CD4-positive, alpha-beta T cell treated with Interleukin-12 subunit alpha and Interleukin-12 subunit beta, for 1 hour (primary cell): ENCODE results near the gene ARHGAP15.

Experiments used
- DNase-seq: peaks from one replicate; pipeline ENCODE4 v3.0.0-alpha.2; 2020

The ARHGAP15 gene

DNA sequence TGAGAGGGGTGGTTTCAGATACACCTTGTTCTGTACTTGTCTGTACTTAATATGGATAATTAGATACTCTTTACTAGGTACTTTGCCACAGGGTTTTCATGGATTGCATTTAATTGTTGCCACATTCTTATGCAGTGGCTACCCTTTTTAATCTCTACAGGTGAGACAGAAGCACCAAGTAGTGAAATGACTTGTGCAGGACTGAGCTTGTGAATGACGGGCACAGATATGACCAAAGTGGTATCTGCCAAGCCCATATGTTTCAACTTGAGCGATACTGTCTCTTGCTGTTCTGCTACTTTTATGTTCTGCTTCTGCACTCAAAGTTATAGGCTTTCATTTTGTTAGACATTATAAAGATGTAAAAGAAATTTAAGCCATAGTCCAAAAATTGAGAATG, 288.2 kb downstream of the ARHGAP15 start:
- DNase-seq = no peak

DNA sequence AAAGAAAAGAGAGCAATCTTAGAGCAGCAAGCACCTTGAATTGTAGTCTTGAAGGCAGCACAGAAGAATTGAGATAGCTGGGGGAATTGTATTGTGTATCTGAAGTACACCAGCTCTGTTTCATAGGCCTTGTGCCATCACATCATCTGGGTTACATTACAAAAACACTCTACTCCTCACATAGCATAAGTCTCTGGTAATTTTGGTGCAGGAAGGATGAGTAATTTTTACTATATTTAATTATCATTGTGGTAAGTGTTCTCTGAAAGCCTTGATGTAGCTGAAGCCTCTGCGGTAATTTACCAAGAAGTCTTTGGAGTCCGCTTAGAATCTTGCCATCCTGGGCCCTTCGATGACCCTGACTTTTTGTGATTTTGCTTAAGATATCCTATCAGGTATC, 291.1 kb downstream of the ARHGAP15 start:
- DNase-seq = no peak

DNA sequence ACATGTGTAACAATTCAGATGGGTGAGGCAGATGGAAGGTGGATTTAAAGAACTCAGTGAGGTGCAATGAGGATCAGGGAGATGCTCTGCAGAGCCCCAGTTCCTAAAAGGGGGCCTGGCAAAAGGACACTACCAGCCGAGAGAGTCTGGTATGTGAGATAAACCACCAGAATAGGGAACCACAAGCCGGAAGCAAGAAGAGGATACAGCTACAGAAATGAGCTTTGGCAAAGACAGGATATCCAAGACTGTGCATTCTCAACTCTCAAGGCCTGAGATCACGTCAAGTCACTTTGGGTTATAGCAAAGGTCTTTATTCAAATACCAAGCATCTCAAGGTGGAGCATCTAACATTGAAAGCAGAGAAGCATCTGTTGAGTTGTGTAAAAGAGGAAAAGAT, 293.5 kb downstream of the ARHGAP15 start:
- DNase-seq = peak; percentile 13

- no peak for DNase-seq
Measured at GRCh38 chr2:143425896-143426295, 296.7 kb downstream of the ARHGAP15 start.

DNA sequence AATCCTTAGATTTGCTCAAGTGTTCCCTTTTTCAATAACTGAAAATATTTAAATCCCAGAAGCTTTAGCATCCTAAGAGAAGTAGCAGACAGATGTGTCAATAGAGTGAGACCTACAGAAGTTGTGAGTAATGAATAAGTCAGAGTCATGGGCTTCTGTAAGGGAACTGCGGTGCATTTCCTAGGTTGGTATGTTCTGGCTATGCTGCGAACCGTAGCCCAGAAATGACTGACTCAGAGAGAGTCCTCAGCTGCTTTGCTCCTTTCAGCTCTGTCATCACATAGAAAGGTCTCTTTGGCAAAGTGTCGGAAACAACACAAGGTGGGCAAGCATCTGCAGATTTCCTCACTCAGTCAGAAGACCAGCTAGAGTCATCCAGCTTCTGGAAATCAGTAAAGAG, 297.1 kb downstream of the ARHGAP15 start:
- DNase-seq = no peak

DNA sequence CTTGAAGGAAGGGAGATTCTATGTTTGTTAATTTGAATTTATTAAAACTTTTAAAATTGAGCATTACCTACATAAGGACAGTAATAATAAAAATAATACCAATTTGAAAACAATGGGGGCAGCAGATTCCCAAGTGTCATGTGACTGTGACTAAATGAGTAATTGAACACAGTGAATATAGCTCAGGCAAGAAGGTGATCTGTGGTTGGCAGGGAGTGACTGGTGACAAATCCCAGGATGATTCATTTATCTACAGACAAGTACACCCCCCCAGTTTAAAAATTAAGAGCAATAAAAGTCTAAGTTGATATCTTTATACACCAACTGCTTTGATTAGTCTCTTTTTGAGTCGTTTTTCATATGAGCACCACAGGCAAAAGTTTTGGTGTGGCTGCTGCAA, 299.5 kb downstream of the ARHGAP15 start:
- DNase-seq = peak; percentile 12

DNA sequence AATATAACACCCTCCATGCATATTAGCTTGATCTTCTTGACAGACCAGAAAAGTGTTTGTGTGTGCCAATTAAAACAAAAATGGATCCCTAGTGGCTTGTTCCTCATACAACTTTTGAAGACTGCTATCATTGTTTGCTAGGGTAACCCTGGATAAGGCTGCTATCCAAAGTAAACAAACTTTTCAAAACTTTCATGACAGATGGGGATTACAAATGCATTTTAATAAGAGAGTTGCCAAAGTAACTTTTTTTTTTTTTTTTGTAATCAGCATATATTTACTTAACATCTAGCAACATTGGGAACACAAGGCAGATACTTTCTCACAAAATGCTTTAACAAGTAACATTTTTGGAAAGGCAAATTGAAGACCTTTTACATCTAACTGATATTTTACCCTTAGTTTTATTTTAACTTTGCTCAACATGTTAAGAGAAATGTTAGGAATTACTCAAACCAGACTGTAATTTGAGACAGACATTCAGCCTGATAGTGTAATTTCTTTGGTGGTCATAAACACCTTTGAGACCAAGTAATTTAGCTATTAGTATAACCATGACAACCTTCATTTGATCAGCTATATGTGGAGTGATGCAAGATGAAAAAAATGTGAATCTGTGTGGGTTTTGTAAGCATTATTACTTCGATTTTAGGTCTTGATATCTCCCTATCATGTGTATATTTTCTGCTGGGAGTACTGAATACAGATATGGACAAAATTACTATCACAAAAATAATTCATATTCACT, 300.9 kb downstream of the ARHGAP15 start:
- DNase-seq = no peak

GRCh38 chr2:143431316-143431715, 302.1 kb downstream of the ARHGAP15 start:
- no peak for DNase-seq

- DNase-seq = no peak
Measured at GRCh38 chr2:143433251-143433650, 304.0 kb downstream of the ARHGAP15 start.

- DNase-seq = no peak
Measured at GRCh38 chr2:143433840-143434239, 304.6 kb downstream of the ARHGAP15 start.

- no peak for DNase-seq
Measured at GRCh38 chr2:143434445-143434844, 305.2 kb downstream of the ARHGAP15 start.

GRCh38 chr2:143435131-143435530, 305.9 kb downstream of the ARHGAP15 start:
- DNase-seq = no peak

- DNase-seq = no peak
Measured at GRCh38 chr2:143436951-143437350, 307.7 kb downstream of the ARHGAP15 start.

- no peak for DNase-seq
Measured at GRCh38 chr2:143440411-143441012, 311.3 kb downstream of the ARHGAP15 start.

DNA sequence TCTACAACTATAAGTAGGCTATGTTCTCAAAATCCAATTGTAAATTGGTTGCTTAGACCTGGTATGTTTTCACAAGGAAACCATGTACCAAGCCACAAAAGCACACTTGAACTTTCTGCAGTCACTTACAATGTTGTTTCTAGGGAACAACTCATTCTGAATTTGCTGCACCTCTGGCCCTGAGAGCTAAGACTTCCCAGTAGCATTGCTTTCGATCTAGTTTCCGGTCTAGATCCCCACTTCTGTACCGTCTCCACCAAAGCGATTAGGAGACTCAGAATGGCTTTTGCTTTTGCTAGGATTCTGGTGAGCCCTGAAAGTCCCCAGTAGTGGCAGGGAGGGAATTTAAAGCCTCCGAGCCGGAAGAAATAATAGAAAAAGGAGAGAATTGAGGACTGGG, 313.0 kb downstream of the ARHGAP15 start:
- no peak for DNase-seq

GRCh38 chr2:143451642-143452281, 322.5 kb downstream of the ARHGAP15 start:
- DNase-seq = no peak

- peak; percentile 58 for DNase-seq
Measured at GRCh38 chr2:143452817-143453451, 323.7 kb downstream of the ARHGAP15 start.

- DNase-seq = no peak
Measured at GRCh38 chr2:143453981-143454511, 324.8 kb downstream of the ARHGAP15 start.

DNA sequence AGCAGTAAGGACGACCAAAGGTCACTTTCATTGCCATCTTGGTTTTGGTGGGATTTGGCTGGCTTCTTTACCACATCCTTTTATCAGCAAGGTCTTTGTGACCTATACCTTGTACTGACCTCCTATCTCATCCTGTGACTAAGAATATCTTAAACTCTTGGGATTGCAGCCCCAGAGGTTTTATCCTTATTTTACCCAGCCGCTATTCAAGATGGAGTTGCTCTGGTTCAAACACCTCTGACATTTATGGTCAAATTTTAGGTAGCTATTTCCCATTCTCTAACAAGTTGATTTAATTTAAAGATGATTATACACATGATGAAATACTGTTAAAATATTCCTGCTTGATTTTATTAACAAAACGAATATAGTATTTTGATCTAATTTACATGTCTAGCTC, 326.1 kb downstream of the ARHGAP15 start:
- no peak for DNase-seq

GRCh38 chr2:143458258-143459190, 329.3 kb downstream of the ARHGAP15 start:
- no peak for DNase-seq

GRCh38 chr2:143460382-143460781, 331.2 kb downstream of the ARHGAP15 start:
- DNase-seq = no peak

DNA sequence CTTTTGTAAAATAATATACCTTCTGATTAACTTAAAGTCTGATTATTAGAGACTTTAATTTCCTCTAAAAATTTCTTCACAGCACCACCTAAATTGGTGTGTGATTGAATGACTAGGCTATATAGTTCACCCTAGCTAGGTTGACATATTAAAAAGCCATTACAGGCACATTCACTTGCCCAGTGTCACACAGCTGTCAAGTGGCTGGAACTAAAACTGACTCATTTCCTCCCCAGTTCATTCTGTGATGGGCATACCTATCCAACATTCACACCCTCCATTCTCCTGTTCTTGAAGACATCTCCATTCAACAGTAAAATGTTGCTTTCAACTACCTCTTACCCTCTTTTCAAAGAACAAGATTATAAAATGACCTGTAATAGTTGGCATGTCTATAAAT, 334.5 kb downstream of the ARHGAP15 start:
- no peak for DNase-seq
